ENCODE measurements around the gene ECM2. TPM values are rescaled to one million over a fixed set of nuclear protein-coding genes. Genes with fewer than 3 reads are reported as not detected.
A peak's percentile ranks its signal among the peaks of the same experiment; 100 is the strongest.

Gene ECM2
- total and polyA plus RNA-seq, 12 donors: 2.1 to 14.9 (median 8.4) TPM

DNA sequence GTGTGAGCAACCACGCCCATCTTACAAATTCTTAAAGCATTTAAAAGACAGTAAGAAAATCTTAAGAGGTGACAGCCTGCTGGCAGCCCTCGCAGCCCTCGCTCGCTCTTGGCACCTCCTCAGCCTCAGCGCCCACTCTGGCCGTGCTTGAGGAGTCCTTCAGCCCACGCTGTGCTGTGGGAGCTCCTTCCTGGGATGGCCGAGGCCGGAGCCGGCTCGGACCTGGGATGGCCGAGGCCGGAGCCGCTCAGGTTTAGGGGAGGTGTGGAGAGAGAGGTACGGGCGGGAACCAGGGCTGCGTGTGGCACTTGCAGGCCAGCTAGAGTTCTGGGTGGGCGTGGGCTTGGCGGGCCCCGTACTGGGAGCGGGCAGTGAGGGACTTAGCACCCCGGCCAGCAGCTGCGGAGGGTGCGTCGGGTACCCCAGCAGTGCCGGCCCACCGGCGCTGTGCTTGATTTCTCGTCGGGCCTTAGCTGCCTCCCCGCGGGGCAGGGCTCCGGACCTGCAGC is 9.3 kb upstream of the ECM2 start:
- Histone ChIP-seq H3K4me1 (no peaks in the 10 kb centered on the region), H3K9me3 (peaks cover 0 to 18% (median 3%) of the 10 kb centered on the region in 11 donors), H3K4me3 (no peak overlapping the region), H3K27me3 (no peaks in the 10 kb centered on the region), H3K27ac (no peak overlapping the region), H3K36me3 (peaks cover 0 to 3% (median 0%) of the 10 kb centered on the region in 9 donors)
- DNase-seq (no peak), ATAC-seq (no peak)
- WGBS, 2 donors: 95 to 98% methylated on average over 31 to 33 of the region's 33 CpGs
- intact Hi-C loops (cut with DNase I): no loop called here
- TF ChIP-seq, protein P1, sequence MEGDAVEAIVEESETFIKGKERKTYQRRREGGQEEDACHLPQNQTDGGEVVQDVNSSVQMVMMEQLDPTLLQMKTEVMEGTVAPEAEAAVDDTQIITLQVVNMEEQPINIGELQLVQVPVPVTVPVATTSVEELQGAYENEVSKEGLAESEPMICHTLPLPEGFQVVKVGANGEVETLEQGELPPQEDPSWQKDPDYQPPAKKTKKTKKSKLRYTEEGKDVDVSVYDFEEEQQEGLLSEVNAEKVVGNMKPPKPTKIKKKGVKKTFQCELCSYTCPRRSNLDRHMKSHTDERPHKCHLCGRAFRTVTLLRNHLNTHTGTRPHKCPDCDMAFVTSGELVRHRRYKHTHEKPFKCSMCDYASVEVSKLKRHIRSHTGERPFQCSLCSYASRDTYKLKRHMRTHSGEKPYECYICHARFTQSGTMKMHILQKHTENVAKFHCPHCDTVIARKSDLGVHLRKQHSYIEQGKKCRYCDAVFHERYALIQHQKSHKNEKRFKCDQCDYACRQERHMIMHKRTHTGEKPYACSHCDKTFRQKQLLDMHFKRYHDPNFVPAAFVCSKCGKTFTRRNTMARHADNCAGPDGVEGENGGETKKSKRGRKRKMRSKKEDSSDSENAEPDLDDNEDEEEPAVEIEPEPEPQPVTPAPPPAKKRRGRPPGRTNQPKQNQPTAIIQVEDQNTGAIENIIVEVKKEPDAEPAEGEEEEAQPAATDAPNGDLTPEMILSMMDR (IDR thresholded peaks at IDR 0.05): no peak

DNA sequence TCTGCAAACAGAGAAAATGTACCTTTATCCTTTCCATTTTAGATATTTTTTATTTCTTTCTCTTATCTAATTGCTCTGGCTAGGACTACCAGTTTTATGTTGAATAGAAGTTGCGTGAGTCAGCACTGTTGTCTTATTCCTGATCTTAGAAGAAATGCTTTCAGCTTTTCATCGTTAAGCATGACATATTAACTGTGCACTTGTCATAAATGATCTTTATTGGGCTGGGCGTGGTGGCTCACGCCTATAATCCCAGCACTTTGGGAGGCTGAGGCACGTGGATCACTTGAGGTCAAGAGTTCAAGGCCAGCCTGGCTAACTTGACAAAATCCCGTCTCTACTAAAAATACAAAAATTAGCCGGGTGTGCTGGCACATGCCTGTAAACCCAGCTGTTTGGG is 8.2 kb upstream of the ECM2 start:
- 88 to 92% methylated on average over 7 of the region's 7 CpGs for WGBS, 2 donors
- Histone ChIP-seq H3K4me1 (no peaks in the 10 kb centered on the region), H3K27ac (no peak overlapping the region), H3K9me3 (peaks cover 0 to 18% (median 3%) of the 10 kb centered on the region in 11 donors), H3K4me3 (no peak overlapping the region), H3K36me3 (peaks cover 0 to 3% (median 0%) of the 10 kb centered on the region in 9 donors), H3K27me3 (no peaks in the 10 kb centered on the region)
- ATAC-seq (no peak), DNase-seq (no peak)
- TF ChIP-seq, protein P1 (IDR thresholded peaks at IDR 0.05): no peak
- intact Hi-C loops (cut with DNase I): no loop called here

DNA sequence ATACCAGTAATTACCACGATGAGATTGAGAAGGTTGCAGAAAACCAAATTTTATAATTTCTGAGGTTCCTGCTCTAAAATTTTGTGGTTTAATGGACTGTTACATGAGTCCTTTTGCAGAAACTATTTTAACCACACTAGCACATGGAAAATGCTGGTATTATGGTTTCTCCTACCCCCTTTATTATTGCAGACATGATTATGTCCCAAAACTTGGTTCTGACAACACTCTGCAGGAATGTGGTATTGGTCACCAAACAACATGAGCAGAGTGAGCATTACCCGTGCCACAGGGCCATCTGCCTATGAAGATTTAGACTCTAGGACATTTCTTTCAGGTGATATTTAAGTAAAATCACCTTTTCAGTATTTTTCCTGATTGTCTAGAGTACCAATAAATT is 2.8 kb upstream of the ECM2 start:
- no peak for DNase-seq
- Histone ChIP-seq H3K27me3 (no peaks in the 10 kb centered on the region), H3K4me3 (no peak overlapping the region), H3K27ac (peak overlapping the region in 1 of 10 donors; percentile 74), H3K4me1 (peaks cover 0 to 42% (median 16%) of the 10 kb centered on the region in 9 donors), H3K36me3 (peaks cover 0 to 3% (median 0%) of the 10 kb centered on the region in 9 donors), H3K9me3 (peaks cover 0 to 17% (median 3%) of the 10 kb centered on the region in 11 donors)
- TF ChIP-seq, protein P1 (IDR thresholded peaks at IDR 0.05): no peak
- intact Hi-C loops (cut with DNase I): loop anchor here in 2 of 10 donors (5.0 kb wide), 2 partner anchors 54 to 56 kb away; partner anchors contain the start of gene ASPN (in 1 of the 2)
- WGBS, 2 donors: 86% methylated on average over 2 of the region's 2 CpGs
- ATAC-seq: no peak

DNA sequence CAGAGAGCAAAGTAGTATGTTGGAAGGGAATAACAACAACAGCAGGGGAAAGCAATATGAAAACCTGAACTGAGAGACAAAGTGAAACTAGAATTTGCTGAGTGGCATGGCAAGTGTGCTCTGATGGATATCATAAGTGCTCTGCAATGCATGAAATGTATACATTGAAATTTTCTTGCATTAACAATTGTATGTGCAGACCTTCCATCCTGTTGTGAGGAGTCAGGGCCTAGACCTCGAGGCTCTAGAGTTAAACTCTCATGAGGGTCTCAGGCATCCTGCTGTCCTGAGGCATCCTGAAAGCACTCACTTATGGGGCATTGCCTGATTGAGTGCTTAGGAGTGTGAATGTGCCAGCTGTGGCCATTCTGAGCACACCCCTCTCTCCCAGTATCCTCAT is 1.1 kb downstream of the ECM2 start:
- ATAC-seq: no peak
- TF ChIP-seq, protein P1 (IDR thresholded peaks at IDR 0.05): no peak
- H3K9me3 ChIP-seq: peaks cover 0 to 32% (median 2%) of the 10 kb centered on the region in 11 donors
- H3K4me1 ChIP-seq: peaks cover 0 to 42% (median 16%) of the 10 kb centered on the region in 9 donors
- peak overlapping the region in 8 of 10 donors; percentile 19 to 54 (median 38) for H3K4me3 ChIP-seq
- no peaks in the 10 kb centered on the region for H3K36me3 ChIP-seq
- peak overlapping the region in 9 of 10 donors; percentile 8 to 86 (median 69) for H3K27ac ChIP-seq
- no peaks in the 10 kb centered on the region for H3K27me3 ChIP-seq
- intact Hi-C loops (cut with DNase I): loop anchor here in 2 of 10 donors (5.0 kb wide), 2 partner anchors 52 to 58 kb away; partner anchors contain the start of gene ASPN (in 1 of the 2)
- no peak for DNase-seq
- WGBS, 2 donors: 35 to 45% methylated on average over 1 of the region's 1 CpG
